ENCODE data around the gene SRCIN1. TPM values are rescaled to one million over a fixed set of nuclear protein-coding genes. Genes with fewer than 3 reads are reported as not detected.

The SRCIN1 gene
- polyA plus RNA-seq, 5 donors: 5.8 to 10.8 (median 8.8) TPM

- no peak for DNase-seq
Observed at GRCh38 chr17:38563362-38564253, 42.1 kb downstream of the SRCIN1 start.

- DNase-seq: no peak
Observed at GRCh38 chr17:38562903-38563302, 42.8 kb downstream of the SRCIN1 start.

DNA sequence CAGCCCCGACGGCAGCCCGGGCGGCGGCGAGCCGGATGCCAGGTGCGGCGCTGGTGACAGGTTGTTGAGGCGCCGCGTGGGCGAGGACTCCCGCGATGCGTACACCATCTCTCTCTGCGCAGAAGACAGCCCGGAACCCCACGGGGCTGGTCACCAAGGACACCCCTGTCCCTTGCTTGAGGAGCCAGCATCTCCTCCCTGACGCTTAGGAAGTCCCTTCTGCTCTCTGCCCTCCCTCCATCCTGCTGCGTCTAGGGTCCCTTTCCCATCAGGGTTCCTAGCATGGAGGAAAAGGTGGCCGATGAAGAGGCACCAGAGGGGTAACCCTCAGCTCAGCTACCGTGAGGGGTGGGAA lies 43.6 kb downstream of the SRCIN1 start:
- DNase-seq: no peak

DNA sequence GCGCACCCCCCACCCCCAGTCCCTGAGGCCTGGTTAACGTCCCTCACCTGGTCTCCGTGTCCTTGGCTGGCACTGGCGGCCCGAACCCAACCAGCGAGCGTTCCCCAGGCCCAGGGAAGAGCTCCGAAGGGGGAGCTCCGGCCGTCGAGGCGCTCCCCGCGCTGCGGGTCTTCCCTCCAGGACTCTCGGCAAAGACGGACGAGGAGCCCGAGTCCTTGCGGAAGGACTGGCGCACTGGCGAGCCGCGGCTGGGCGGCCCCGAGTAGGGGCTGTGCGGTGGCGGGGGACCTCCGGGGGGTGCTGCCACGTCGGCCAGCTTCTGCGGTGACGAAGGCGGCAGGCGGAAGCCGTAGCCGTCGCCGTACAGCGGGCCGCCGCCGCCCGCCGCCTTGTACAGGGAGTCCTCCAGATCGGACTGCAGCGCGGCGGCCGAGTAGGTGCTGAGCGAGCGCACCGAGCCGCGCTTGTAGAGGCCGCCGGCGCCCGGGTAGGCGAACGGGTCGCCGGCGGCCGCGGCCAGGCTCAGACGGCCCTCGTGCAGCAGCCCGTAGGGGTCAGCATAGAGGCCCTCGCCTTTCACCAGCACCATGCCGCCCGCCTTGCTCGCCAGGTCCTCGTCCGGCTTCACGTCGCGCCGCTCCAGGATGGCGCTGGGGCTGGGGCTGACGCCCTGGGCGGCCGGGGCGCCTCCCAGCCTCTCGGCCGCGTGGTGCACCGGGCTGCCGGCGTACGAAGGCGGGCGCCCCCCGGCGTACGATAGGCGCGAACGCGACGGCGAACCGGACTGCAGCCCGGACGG lies 44.1 kb downstream of the SRCIN1 start:
- no peak for DNase-seq

DNA sequence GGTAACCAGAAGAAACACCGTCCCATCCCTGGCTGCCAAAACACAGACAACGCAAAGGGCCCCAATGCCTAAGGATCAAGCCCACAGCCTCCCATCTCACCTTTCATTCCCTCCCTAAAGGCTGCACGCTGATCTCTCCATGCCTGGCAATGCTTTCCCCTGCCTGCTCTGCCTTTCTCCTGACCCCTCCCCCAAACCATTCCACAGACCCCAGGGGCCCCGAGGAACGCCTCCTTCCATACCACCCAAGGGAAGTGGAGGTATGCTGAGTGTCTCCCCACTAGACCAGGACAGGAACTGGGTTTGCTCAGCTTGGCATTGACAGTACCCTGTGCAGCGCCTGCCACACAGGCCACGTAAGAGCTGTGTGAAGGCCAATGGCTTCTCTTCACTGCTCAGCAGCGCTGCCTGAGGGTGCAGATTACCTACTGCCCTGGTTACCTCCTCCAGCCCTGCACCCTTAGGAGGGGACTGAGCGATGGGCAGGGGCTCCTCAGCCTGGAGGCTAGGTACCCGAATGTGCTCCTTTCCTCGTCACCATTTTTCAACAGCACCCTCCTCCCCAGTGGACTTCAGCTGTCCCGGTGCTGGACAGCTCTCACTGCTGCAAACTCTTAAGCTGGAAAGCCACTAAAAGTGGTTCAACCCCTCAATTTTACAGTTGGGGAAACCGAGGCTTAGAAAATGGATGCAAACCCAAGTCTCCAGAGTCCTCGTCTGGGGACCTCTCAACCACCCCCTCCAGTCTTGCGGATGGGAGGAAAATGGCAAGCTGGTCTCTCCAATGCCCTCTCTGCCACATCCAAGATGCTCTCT lies 45.0 kb downstream of the SRCIN1 start:
- no peak for DNase-seq

GRCh38 chr17:38559880-38560230 lies 45.9 kb downstream of the SRCIN1 start:
- DNase-seq: no peak

DNA sequence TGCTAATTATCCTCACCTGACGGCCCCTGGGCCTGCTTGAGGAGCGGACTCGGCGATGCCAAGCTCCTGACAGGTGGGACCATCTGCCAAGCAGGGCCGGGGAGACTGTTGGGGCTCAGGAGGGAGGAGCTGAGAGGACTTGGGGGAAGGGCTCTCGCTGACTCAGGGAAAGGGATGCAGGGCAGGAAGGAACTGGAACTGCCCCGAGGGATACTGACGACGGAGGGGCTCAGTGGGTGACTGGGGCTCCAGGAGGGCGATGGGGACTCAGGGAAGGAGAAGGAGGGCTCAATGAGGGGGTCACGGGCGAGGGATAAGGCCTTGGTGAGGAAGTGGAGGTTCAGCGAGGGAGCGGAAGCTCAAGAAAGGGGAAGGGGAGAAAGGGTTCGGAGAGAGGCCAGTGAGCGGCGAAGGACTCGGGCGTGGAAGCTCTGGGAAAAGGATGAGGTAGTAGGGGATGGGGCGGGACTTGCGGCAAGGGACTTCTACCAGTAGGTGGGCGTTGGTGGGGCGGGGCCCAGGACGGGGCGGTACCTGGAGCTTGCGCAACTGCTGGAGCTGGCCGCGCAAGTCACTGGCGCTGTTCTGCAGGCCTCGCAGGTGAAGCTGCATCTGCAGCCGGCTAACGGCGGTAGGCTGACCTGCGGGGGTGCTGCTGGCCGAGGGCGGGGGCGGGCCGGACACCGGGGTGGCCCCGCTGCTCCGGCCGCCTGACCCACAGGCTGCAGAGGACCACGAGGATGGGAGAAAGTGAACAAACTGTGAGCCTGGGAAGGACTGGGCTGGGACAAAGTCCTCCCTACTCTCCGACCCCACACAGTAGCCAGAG lies 46.5 kb downstream of the SRCIN1 start:
- DNase-seq: peak; percentile 50 to 62

DNA sequence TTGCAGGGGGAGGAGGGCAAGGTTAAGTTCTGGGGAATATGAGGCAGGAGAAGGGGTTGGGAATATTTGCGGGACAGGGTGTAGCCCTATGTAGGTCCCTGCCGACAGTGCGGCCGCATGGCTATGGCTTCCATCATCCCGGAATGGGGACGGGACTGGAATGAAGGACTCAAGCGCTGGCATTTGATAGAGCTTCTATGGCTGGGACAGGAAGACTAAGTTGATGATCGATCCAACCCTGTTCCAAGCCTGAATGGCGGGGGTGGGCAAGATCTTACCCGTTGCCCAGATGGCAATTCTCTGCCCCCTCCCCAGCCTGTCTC lies 47.1 kb downstream of the SRCIN1 start:
- DNase-seq: no peak

DNA sequence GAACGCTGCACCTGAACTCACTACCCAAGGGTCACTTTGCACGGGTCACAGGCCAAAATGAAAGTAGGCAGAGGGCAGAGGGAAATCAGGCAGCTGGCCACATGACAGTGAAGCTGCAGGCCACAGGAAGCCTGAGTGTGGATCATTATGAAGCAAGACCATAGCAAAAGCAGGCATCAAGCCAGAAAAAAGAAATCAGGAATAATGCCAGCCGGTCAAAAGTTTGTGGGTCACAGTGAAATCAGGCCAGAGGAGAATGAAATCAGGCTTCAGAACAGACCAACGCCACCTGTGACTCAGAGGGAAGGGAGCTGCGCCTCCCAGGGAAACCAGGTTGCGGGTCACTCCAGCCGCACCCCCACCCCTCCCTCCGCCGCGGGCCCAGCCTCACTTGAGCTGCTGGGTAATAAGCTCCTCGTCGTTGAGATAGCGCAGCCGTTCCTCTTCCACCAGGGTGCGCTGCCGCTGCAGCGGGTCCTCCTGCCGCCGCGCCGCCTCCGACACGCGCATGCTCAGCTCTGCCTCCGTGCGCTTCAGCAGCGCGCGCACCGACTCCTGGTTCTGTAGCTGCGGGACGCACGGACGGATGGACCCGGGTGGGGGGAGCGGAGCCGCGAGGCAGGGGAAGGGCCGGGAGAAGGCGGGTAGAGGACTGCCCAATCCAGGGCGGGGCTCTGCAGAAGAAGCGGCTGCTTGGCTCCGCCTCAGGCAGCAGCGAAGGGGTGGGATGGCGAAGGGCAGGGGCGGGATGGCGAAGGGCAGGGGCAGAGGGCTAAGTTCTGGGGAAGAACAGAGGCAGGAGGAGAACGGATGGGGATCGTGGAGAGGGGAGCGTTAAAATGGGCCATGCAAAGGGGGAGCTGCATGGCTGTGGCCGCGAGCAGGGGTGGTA lies 47.7 kb downstream of the SRCIN1 start:
- DNase-seq: peak; percentile 82 to 89

- no peak for DNase-seq
Observed at GRCh38 chr17:38557396-38557795, 48.4 kb downstream of the SRCIN1 start.

GRCh38 chr17:38556239-38556638 lies 49.5 kb downstream of the SRCIN1 start:
- DNase-seq: no peak

- DNase-seq: no peak
Observed at GRCh38 chr17:38554430-38555350, 51.1 kb downstream of the SRCIN1 start.

- no peak for DNase-seq
Observed at GRCh38 chr17:38552343-38552742, 53.4 kb downstream of the SRCIN1 start.

- DNase-seq: no peak
Observed at GRCh38 chr17:38551121-38551520, 54.6 kb downstream of the SRCIN1 start.

DNA sequence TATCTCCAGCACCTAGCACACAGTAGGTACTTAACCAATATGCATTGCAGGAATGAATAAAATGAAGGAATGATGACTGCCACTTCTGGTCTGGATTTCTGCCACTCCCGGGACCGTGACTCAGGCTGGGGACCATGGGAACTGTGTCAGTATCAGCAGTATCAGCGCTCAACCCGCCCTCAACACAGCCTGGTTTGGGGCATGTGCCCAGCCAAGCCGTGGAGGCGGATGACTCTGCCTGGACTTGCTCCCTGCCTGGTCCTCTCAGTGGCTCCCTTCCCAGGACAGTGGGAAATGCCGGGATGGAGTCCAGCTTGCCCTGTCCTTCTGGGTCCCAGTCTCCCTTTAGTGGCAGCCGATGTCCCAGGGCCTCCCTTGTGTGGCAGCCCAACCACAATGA lies 55.1 kb downstream of the SRCIN1 start:
- DNase-seq: no peak

DNA sequence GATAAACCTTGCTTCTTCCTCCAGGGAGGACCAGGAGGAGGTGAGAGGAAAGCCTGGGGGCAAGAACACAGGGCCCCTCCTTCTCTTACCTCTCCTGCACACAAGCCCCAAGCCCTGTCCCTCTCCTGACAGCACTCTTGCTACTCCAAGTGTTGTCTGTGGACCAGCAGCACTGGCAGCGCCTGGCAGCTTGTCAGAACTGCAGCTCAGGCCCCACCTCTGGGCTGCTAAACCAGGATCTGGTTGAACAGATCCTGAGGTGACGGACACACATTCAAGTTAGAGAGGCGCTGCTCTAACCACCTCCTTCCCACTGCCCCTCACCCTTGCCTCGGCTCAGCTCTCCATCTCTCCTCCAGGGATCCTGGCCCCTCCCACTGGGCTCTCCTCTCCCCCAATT lies 56.5 kb downstream of the SRCIN1 start:
- DNase-seq: no peak

GRCh38 chr17:38547444-38547843 lies 58.3 kb downstream of the SRCIN1 start:
- DNase-seq: no peak

- no peak for DNase-seq
Observed at GRCh38 chr17:38546396-38546795, 59.4 kb downstream of the SRCIN1 start.

- no peak for DNase-seq
Observed at GRCh38 chr17:38545531-38546225, 60.1 kb downstream of the SRCIN1 start.

Measured in right lung (tissue), 5 donors.